ENCODE results near the gene GALNT15. TPM values are rescaled to one million over a fixed set of nuclear protein-coding genes. Genes with fewer than 3 reads are reported as not detected.

The GALNT15 gene
- polyA plus RNA-seq, 5 donors, result 0.58 to 2.0 (median 1.5) TPM

Other genes with a start within 250 kb of the GALNT15 start
- gene DPH3, start 90.3 kb downstream of the GALNT15 start, polyA plus RNA-seq (ENCODE audit: insufficient read depth in 1 of 5, insufficient read length in 5 of 5, low replicate concordance in 1 of 5), result 10 to 100 TPM; 16.3 to 24.8 (median 18.2) TPM
- gene OXNAD1, start 90.5 kb downstream of the GALNT15 start, polyA plus RNA-seq (ENCODE audit: insufficient read depth in 1 of 5, insufficient read length in 5 of 5, low replicate concordance in 1 of 5), result 10 to 100 TPM in 4 of 5 donors, 1 to 10 TPM in 1; 9.3 to 14.9 (median 12.7) TPM

Data from right lung (tissue), 5 donors.